GM10248 (cell line): Measurements from ENCODE around the gene SERPINA5.

Source experiments
- CTCF ChIA-PET: fragments of 300-600 bp; sonication (Branson Sonifier 250); formaldehyde crosslinking; extraction: SDS; loops from one replicate; lab custom pipeline; 2021; ENCODE audit warnings: antibody characterized with exemption; lab: Yijun Ruan, JAX
- POLR2A ChIA-PET: fragments of 350-650 bp; sonication (Branson Sonifier 250); formaldehyde crosslinking; extraction: SDS; loops from one replicate; lab custom pipeline; 2020; ENCODE audit warnings: antibody characterized with exemption; lab: Yijun Ruan, JAX
- DNase-seq: peaks from one replicate; pipeline ENCODE4 v3.0.0; 2012; ENCODE audit errors: extremely low spot score
- TF ChIP-seq, protein P1 (sequence below): IDR thresholded peaks from 2 replicates; pipeline ENCODE4 v1.5.1; 2012; ENCODE audit warnings: mild to moderate bottlenecking, low read depth; ENCODE audit errors: extremely low read depth, missing control alignments, control extremely low read depth

SERPINA5 gene

DNA sequence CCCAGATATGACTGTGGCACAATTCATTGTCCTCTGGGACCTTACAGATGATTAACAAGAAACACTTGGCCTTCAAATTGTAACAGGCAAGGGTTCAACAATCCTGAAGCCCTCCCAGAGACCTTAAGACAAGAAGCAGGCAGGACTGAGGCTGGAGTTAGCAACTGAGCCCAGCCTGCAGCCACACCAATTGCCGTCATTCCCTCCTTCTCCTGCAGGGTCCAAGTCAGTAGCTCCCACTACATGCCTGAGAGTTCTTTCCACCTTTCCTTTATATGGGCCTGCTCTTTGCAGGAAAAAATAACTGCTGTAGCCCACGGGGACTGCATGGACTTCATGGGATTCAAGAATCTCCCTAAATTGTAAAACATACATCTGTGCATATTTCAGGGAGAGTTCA lies 22.4 kb upstream of the SERPINA5 start:
- TF ChIP-seq, protein P1, sequence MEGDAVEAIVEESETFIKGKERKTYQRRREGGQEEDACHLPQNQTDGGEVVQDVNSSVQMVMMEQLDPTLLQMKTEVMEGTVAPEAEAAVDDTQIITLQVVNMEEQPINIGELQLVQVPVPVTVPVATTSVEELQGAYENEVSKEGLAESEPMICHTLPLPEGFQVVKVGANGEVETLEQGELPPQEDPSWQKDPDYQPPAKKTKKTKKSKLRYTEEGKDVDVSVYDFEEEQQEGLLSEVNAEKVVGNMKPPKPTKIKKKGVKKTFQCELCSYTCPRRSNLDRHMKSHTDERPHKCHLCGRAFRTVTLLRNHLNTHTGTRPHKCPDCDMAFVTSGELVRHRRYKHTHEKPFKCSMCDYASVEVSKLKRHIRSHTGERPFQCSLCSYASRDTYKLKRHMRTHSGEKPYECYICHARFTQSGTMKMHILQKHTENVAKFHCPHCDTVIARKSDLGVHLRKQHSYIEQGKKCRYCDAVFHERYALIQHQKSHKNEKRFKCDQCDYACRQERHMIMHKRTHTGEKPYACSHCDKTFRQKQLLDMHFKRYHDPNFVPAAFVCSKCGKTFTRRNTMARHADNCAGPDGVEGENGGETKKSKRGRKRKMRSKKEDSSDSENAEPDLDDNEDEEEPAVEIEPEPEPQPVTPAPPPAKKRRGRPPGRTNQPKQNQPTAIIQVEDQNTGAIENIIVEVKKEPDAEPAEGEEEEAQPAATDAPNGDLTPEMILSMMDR, result no peak
- DNase-seq, result no peak
- ChIA-PET POLR2A (no interaction called here), CTCF (interaction anchor here (1.2 to 4.3 kb wide), 2 partner anchors 9 to 12 kb away, joined by 3 to 28 read pairs; no protein-coding TSS in a partner anchor)

DNA sequence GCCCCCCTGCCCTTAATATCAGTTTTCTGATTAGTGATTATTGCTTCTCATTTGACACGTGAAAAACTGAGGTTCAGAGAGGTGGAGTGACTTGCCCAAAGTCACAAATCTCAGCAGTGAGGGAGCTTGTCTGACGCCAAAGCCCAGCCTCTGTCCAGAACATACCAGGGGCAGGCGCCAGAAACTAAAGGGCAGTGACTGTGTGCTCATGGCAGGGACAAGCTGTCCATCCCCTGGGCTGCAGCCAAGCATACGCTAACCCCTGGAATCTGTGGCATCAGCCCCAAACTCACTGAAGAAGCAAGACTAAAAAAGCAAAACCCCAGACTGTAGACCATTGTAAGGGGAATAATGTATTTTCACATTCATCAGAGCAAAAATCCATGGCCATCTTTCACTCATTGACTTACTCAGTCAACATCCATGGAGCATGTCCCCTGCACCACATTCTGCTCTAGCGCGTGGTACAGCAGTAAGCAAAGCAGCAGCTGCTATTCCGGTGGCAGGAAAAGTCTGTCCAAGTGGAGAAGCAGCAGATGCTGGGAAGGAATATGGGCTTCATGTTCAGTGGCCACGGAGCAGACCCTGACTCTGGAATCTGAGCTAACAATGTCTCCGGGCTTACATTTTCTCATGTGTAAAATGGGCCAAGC lies 21.5 kb upstream of the SERPINA5 start:
- TF ChIP-seq, protein P1, result no peak
- DNase-seq, result no peak
- ChIA-PET POLR2A (no interaction called here), CTCF (interaction anchor here (0.8 to 4.3 kb wide), 2 partner anchors 9 to 10 kb away, joined by 3 to 28 read pairs; no protein-coding TSS in a partner anchor)

DNA sequence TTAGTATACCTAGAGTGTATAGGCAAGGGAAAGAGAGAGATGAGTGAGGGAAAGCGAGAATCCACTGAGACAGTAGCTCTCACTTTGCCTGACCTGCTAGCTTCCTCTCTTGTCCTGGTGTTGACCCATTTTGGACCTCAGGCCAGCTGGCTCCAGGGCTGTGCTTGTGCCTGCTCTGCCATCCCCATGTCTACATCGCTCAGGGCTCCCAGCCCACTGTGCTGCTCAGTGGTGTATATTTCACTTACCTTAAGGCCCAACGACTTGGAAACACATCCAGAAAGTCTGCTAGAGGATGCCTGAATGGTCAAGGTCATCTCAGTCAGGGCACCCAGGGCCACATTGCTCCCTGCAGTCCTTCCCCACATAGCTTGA lies 20.9 kb upstream of the SERPINA5 start:
- CTCF ChIA-PET, result interaction anchor here (0.8 to 4.3 kb wide), 2 partner anchors 8 to 11 kb away, joined by 3 to 28 read pairs; no protein-coding TSS in a partner anchor
- TF ChIP-seq, protein P1, result no peak
- DNase-seq, result no peak
- POLR2A ChIA-PET, result no interaction called here

DNA sequence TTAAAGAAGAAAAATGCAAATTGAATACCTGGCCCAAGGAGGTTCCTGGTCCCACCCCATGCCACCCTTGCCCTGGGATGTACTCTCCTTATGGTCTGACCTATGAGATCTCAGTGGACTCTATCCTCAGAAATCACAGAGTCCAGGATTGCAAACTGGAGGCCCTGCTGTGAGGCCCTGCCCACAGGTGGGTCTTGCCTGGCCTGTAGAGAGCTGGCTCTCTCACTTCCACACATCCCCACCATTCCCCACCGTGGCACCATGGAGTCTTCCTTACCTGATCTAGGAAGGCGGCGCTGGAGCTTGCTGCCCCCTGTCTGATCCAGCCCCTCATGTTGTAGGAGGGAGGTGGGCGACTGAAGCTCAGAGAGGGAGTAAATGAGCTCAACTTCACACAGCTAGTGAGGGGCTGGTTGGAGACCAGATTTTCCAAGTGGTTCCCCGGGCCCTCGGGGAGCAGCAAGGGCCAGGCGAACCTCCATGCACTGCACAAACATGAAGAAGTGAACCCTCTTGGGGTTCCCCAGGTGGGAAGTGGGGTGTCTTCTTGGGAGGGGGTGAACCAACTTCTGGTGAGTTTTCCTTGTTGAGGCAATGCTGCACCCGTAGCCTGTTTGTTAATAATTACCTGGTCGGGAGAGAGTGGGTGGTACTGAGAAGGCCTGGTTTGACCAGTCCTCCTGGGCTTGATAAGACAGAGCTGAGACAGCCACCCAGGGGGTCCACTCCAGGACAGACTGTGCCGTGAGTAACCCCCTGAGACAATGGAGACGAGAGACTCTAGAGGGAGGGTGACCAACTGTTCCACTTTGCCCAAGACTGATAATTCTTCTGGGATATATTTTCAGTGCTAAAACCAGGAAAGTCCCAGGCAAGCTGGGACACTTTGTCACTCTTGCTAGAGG lies 20.2 kb upstream of the SERPINA5 start, which contains the start of gene SERPINA4:
Gene SERPINA4 (plus strand): TSS at position 692 of the 905 bp plus-strand sequence. CDS start 2,041 bp downstream, outside the sequence.
- TF ChIP-seq, protein P1, result no peak
- no peak for DNase-seq
- CTCF ChIA-PET, result interaction anchor here (1.4 to 4.3 kb wide), 3 partner anchors 12 to 127 kb away, joined by 3 to 28 read pairs (median 4); no protein-coding TSS in a partner anchor
- POLR2A ChIA-PET, result no interaction called here

DNA sequence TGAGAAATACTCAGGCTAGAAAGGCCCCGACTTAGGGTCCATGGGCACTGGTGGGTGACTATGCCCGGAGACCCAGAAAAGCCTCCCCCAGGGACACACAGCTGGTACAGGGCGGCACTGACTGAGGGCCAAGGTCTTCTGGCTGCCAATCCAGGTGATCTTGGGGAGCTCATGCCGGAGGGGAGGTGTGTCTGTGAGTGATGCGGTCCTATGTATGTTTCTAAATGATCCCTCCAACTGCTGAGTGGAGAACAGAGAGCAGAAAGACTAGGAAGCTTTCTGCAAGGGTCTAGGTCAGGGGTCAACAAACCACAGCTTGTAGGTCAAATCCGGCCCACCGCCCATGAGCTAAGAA lies 19.6 kb upstream of the SERPINA5 start:
- TF ChIP-seq, protein P1, result no peak
- POLR2A ChIA-PET, result no interaction called here
- CTCF ChIA-PET, result interaction anchor here (1.4 to 4.3 kb wide), 3 partner anchors 11 to 128 kb away, joined by 3 to 28 read pairs (median 4); no protein-coding TSS in a partner anchor
- DNase-seq, result no peak

DNA sequence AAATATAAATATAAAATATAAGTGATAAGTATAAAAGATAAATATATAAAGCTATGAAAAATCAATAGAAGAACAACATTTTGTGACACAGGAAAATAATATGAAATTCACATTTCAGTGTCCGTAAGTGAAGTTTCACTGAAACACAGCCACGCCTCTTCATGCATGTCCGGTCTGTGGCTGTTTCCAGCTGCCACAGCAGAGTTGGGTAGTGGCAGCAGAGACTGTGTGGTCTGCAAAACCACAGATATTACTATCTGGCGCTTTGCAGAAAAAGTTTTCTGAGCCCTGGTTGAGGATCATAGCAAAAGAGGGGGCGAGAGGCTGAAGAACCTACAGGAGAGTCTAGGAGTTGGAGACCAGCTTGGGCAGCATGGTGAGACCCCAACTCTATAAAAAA lies 19.2 kb upstream of the SERPINA5 start:
- POLR2A ChIA-PET, result no interaction called here
- no peak for DNase-seq
- CTCF ChIA-PET, result interaction anchor here (1.4 to 4.3 kb wide), 3 partner anchors 11 to 128 kb away, joined by 3 to 28 read pairs (median 4); no protein-coding TSS in a partner anchor
- TF ChIP-seq, protein P1, result no peak
